SU-DHL-6 (cell line): ENCODE measurements around the gene ERC1.
"Not testable (repeated sequence)": the region's sequence is repeated elsewhere in the genome, so short reads cannot be mapped to it uniquely, and the experiment has no call there.

Source experiments
- H2AFZ ChIP-seq: fragments of 200-600 bp; sonication (generic); 2 replicates; pipeline ENCODE4 v1.6.1; 2014; ENCODE audit warnings: low read depth, mild to moderate bottlenecking, moderate library complexity, mixed read lengths, antibody characterized with exemption, low read length; ENCODE audit not compliant: severe bottlenecking
- H3F3A ChIP-seq: fragments of 200-600 bp; shearing (Covaris generic); 2 replicates; pipeline ENCODE4 v1.6.0; 2016; ENCODE audit warnings: antibody characterized with exemption, mild to moderate bottlenecking; ENCODE audit not compliant: insufficient read depth
- H3K27ac ChIP-seq: fragments of 200-600 bp; sonication (generic); 2 replicates; pipeline ENCODE4 v1.5.1; 2016; ENCODE audit warnings: low read depth, mild to moderate bottlenecking, low read length, moderate library complexity, mixed read lengths
- H3K27me3 ChIP-seq: fragments of 200-600 bp; sonication (generic), shearing (Covaris generic); 2 replicates; pipeline ENCODE4 v1.6.0; 2014; ENCODE audit warnings: mild to moderate bottlenecking, low read length
- H3K36me3 ChIP-seq: fragments of 200-600 bp; sonication (generic); 2 replicates; pipeline ENCODE4 v1.6.1; 2014; ENCODE audit warnings: mild to moderate bottlenecking, low read length, mixed read lengths
- H3K4me2 ChIP-seq: fragments of 300-600, 200-600 bp; shearing (Covaris generic), sonication (generic); 2 replicates; pipeline ENCODE4 v1.6.0; 2014; ENCODE audit warnings: low read length, low read depth, mild to moderate bottlenecking; ENCODE audit not compliant: poor library complexity, severe bottlenecking
- H3K4me3 ChIP-seq: fragments of 200-600 bp; sonication (generic); 2 replicates; pipeline ENCODE4 v1.5.1; 2014; ENCODE audit warnings: antibody characterized with exemption, low read length, mild to moderate bottlenecking, mixed read lengths; ENCODE audit not compliant: insufficient read depth, poor library complexity, severe bottlenecking
- H3K79me2 ChIP-seq: fragments of 200-600 bp; sonication (generic); 2 replicates; pipeline ENCODE4 v1.6.1; 2014; ENCODE audit warnings: mild to moderate bottlenecking, low read length, moderate library complexity; ENCODE audit not compliant: insufficient read depth
- H3K9ac ChIP-seq: fragments of 200-600 bp; sonication (generic); 2 replicates; pipeline ENCODE4 v1.7.0; 2014; ENCODE audit warnings: mild to moderate bottlenecking, low read length
- H3K9me2 ChIP-seq: fragments of 200-600 bp; sonication (generic); replicated peaks from 2 replicates; pipeline ENCODE4 v1.6.1; 2014; ENCODE audit warnings: low read length; ENCODE audit not compliant: insufficient read depth
- H3K9me3 ChIP-seq: fragments of 200-600 bp; sonication (generic); 2 replicates; pipeline ENCODE4 v1.6.1; 2014; ENCODE audit warnings: low read length, mixed read lengths; ENCODE audit not compliant: insufficient read depth
- H4K20me1 ChIP-seq: fragments of 200-600 bp; sonication (generic); 2 replicates; pipeline ENCODE4 v1.6.1; 2014; ENCODE audit warnings: low read depth, mild to moderate bottlenecking, antibody characterized with exemption, low read length, moderate library complexity, mixed read lengths
- CTCF ChIP-seq: fragments of 200-600 bp; sonication (generic); IDR thresholded peaks from one replicate; pipeline ENCODE4 v1.5.1; 2017; ENCODE audit warnings: antibody characterized with exemption, mild to moderate bottlenecking, low read length, moderate library complexity; ENCODE audit not compliant: insufficient read depth, poor library complexity, severe bottlenecking
- EZH2phosphoT487 ChIP-seq: fragments of 200-600 bp; sonication (generic), shearing (Covaris generic); conservative IDR thresholded peaks from 2 replicates; pipeline ENCODE4 v1.6.1; 2018; ENCODE audit warnings: mild to moderate bottlenecking, antibody characterized with exemption, low read length, moderate library complexity, mixed read lengths

Gene ERC1

GRCh38 chr12:1350934-1351240 lies 359.9 kb downstream of the ERC1 start:
- Histone ChIP-seq H2AFZ (no peak overlapping the region), H4K20me1 (no peaks in the 10 kb centered on the region), H3K4me3 (no peak overlapping the region), H3K27me3 (no peaks in the 10 kb centered on the region), H3K9me2 (no peaks in the 10 kb centered on the region), H3K9ac (no peak overlapping the region), H3K79me2 (no peaks in the 10 kb centered on the region), H3F3A (no peaks in the 10 kb centered on the region), H3K27ac (no peak overlapping the region), H3K9me3 (no peaks in the 10 kb centered on the region), H3K4me2 (no peak overlapping the region), H3K36me3 (no peaks in the 10 kb centered on the region)
- no peak for TF ChIP-seq CTCF
- no peak for TF ChIP-seq EZH2phosphoT487

- Histone ChIP-seq H3K9me2 (no peaks in the 10 kb centered on the region), H3F3A (no peaks in the 10 kb centered on the region), H2AFZ (no peak overlapping the region), H3K9me3 (no peaks in the 10 kb centered on the region), H4K20me1 (no peaks in the 10 kb centered on the region), H3K4me3 (no peak overlapping the region), H3K4me2 (no peak overlapping the region), H3K36me3 (no peaks in the 10 kb centered on the region), H3K27ac (no peak overlapping the region), H3K79me2 (no peaks in the 10 kb centered on the region), H3K27me3 (no peaks in the 10 kb centered on the region), H3K9ac (no peak overlapping the region)
- TF ChIP-seq EZH2phosphoT487 (no peak), CTCF (no peak)
Measured at GRCh38 chr12:1351926-1352325, 360.9 kb downstream of the ERC1 start.

- Histone ChIP-seq H3K27me3 (no peaks in the 10 kb centered on the region), H3F3A (no peaks in the 10 kb centered on the region), H2AFZ (no peak overlapping the region), H3K4me3 (no peak overlapping the region), H3K27ac (no peak overlapping the region), H3K4me2 (no peak overlapping the region), H4K20me1 (no peaks in the 10 kb centered on the region), H3K36me3 (no peaks in the 10 kb centered on the region), H3K79me2 (no peaks in the 10 kb centered on the region), H3K9ac (no peak overlapping the region), H3K9me3 (no peaks in the 10 kb centered on the region), H3K9me2 (no peaks in the 10 kb centered on the region)
- no peak for TF ChIP-seq EZH2phosphoT487
- no peak for TF ChIP-seq CTCF
Measured at GRCh38 chr12:1353451-1353850, 362.4 kb downstream of the ERC1 start.

GRCh38 chr12:1355396-1355795 lies 364.4 kb downstream of the ERC1 start:
- no peaks in the 10 kb centered on the region for H3K27me3 ChIP-seq
- H3K36me3 ChIP-seq = no peaks in the 10 kb centered on the region
- no peaks in the 10 kb centered on the region for H3F3A ChIP-seq
- H3K27ac ChIP-seq = no peak overlapping the region
- no peaks in the 10 kb centered on the region for H3K9me3 ChIP-seq
- no peak overlapping the region for H3K4me3 ChIP-seq
- TF ChIP-seq EZH2phosphoT487 = no peak
- no peak for TF ChIP-seq CTCF
- no peaks in the 10 kb centered on the region for H4K20me1 ChIP-seq
- no peak overlapping the region for H3K4me2 ChIP-seq
- H2AFZ ChIP-seq = no peak overlapping the region
- no peaks in the 10 kb centered on the region for H3K79me2 ChIP-seq
- H3K9ac ChIP-seq = no peak overlapping the region
- H3K9me2 ChIP-seq = no peaks in the 10 kb centered on the region

GRCh38 chr12:1355871-1356270 lies 364.8 kb downstream of the ERC1 start:
- not testable (repeated sequence) for H3K9ac ChIP-seq, H3K9me3 ChIP-seq, H3F3A ChIP-seq, H3K36me3 ChIP-seq, H3K27me3 ChIP-seq, H3K9me2 ChIP-seq, H3K4me2 ChIP-seq, H2AFZ ChIP-seq, H3K27ac ChIP-seq, H3K4me3 ChIP-seq, H4K20me1 ChIP-seq, H3K79me2 ChIP-seq
